ENCODE measurements around the gene RBM4B. TPM values are rescaled to one million over a fixed set of nuclear protein-coding genes. Genes with fewer than 3 reads are reported as not detected.
A peak's percentile ranks its signal among the peaks of the same experiment; 100 is the strongest.

The RBM4B gene
- total and polyA plus RNA-seq, 2 of the 4 experiments (the other 2 are of a cell fraction): 23.1 to 26.7 TPM

- no peak overlapping the region for H3K9ac ChIP-seq (ENCODE audit: low read depth, low read length)
- dilution Hi-C loops (cut with HindIII; ENCODE audit: low sequenced_read_pairs, unreplicated experiment): no loop called here
- no peak overlapping the region for H4K8ac ChIP-seq (ENCODE audit: low read depth in 2 of 2, low read length in 2 of 2)
- H3K9me3 ChIP-seq (ENCODE audit: control insufficient read depth, insufficient read depth, low read length): no peaks in the 10 kb centered on the region
- no peaks in the 10 kb centered on the region; the same call in 1 of the 2 replicates for H3K27me3 ChIP-seq (ENCODE audit: control insufficient read depth, insufficient read depth, low read length)
- intact Hi-C loops (cut with micrococcal nuclease): loop anchor here (1.0 kb wide), 4 partner anchors 140 to 286 kb away; no protein-coding TSS in a partner anchor
- H2BK15ac ChIP-seq (ENCODE audit: low read depth, low read length): no peak overlapping the region
- 90% methylated on average over 2 of the region's 13 CpGs; no CpG with 5 or more reads in 1 of the 2 experiments for WGBS, 2 experiments (ENCODE audit: extremely low coverage in 2 of 2, insufficient read length in 1 of 2)
- H3K14ac ChIP-seq (replicated peaks; ENCODE audit: low read depth, low read length): no peak overlapping the region
- no peak overlapping the region for H2BK20ac ChIP-seq (ENCODE audit: low read depth, low read length)
- no peaks in the 10 kb centered on the region for H4K20me1 ChIP-seq (ENCODE audit: insufficient read depth, low read length)
- ATAC-seq (ENCODE audit: low read depth) (no peak), DNase-seq (no peak)
- ChIA-PET CTCF (interaction anchor here (0.6 to 1.8 kb wide), 2 partner anchors 134 to 140 kb away, joined by 4 to 5 read pairs; no protein-coding TSS in a partner anchor), POLR2A (ENCODE audit: unreplicated experiment) (no interaction called here)
- H3K56ac ChIP-seq (ENCODE audit: extremely low read depth, insufficient read depth, low read length): no peak overlapping the region
- H2BK120ac ChIP-seq (ENCODE audit: low read depth, low read length): no peak overlapping the region
- H3K4me1 ChIP-seq (ENCODE audit: control insufficient read depth, insufficient read depth, low read length): no peaks in the 10 kb centered on the region
- BruUV-seq (replicated peaks): no TSS peak
- no peak overlapping the region for H2AK9ac ChIP-seq (replicated peaks; ENCODE audit: low read depth, low read length, poor library complexity)
- no peak overlapping the region for H3K27ac ChIP-seq (ENCODE audit: insufficient read depth, low read length)
- no peaks in the 10 kb centered on the region for H3K36me3 ChIP-seq (ENCODE audit: control insufficient read depth, insufficient read depth, low read length)
- no peak overlapping the region for H2AK5ac ChIP-seq (ENCODE audit: low read depth, low read length)
- H2AFZ ChIP-seq (replicated peaks; ENCODE audit: low read length, poor library complexity): peak overlapping the region; percentile 24
- no peak overlapping the region for H2BK5ac ChIP-seq (ENCODE audit: low read depth, low read length, poor library complexity, severe bottlenecking)
- H3K18ac ChIP-seq (ENCODE audit: low read depth, low read length): no peak overlapping the region
- no peak overlapping the region for H3K4me3 ChIP-seq (ENCODE audit: insufficient read depth, low read depth, low read length)
- H3K4me2 ChIP-seq (ENCODE audit: low read depth, low read length): no peak overlapping the region
- H3K9me1 ChIP-seq (ENCODE audit: insufficient read depth, low read length): no peaks in the 10 kb centered on the region
- no peaks in the 10 kb centered on the region for H3K79me1 ChIP-seq (ENCODE audit: low read depth in 1 of 2, low read length in 2 of 2)
- TF ChIP-seq ELK1 (IDR thresholded peaks at IDR 0.05; ENCODE audit: borderline replicate concordance, low read depth, low read length): no peak
- TF ChIP-seq BHLHE40 (IDR thresholded peaks at IDR 0.05; ENCODE audit: low read depth, low read length): no peak
- no peak for TF ChIP-seq RAD21 (IDR thresholded peaks at IDR 0.05; ENCODE audit: low read length)
- no peak for TF ChIP-seq NFE2L2 (IDR thresholded peaks at IDR 0.05; ENCODE audit: low read depth, low read length)
- TF ChIP-seq MAFK (IDR thresholded peaks at IDR 0.05; ENCODE audit: low read depth, low read length): no peak
- TF ChIP-seq SMC3 (IDR thresholded peaks at IDR 0.05; ENCODE audit: low read depth, low read length): no peak
- TF ChIP-seq CHD1 (IDR thresholded peaks at IDR 0.05; ENCODE audit: low read depth, low read length): no peak
- TF ChIP-seq CTCF (conservative IDR thresholded peaks at IDR 0.05; ENCODE audit: low read depth, low read length): no peak
- no peak for TF ChIP-seq POLR2A (IDR thresholded peaks at IDR 0.05; ENCODE audit: low read depth, low read length)
- TF ChIP-seq FOS (IDR thresholded peaks at IDR 0.05; ENCODE audit: low read depth, low read length): no peak
- TF ChIP-seq MXI1 (IDR thresholded peaks at IDR 0.05; ENCODE audit: borderline replicate concordance, low read depth, low read length): no peak
- TF ChIP-seq RFX5 (IDR thresholded peaks at IDR 0.05; ENCODE audit: low read depth, low read length): no peak
- TF ChIP-seq USF2 (IDR thresholded peaks at IDR 0.05; ENCODE audit: low read depth, low read length): no peak
- TF ChIP-seq MAZ (IDR thresholded peaks at IDR 0.05; ENCODE audit: borderline replicate concordance, low read depth, low read length): no peak
- no peak for TF ChIP-seq RCOR1 (IDR thresholded peaks at IDR 0.05; ENCODE audit: insufficient replicate concordance, low read length)
- no peak for TF ChIP-seq CEBPB (IDR thresholded peaks at IDR 0.05; ENCODE audit: low read depth, low read length)
- H4K91ac ChIP-seq (ENCODE audit: insufficient read depth, low read depth, low read length): no peak overlapping the region
- no peak overlapping the region for H3K23ac ChIP-seq (ENCODE audit: low read depth, low read length)
- H3K4ac ChIP-seq (ENCODE audit: low read depth, low read length): no peak overlapping the region
- in situ Hi-C loops (cut with MboI; ENCODE audit: low sequenced_read_pairs): loop anchor here (5.0 kb wide), 2 partner anchors 138 to 283 kb away; partner anchors contain the start of gene C11orf86
- no peak overlapping the region for H4K5ac ChIP-seq (ENCODE audit: low read depth, low read length)
Measured at GRCh38 chr11:66694056-66694410, 16.3 kb upstream of the RBM4B start.
